Subcutaneous adipose tissue (tissue), 4 donors: ENCODE data around the gene PSMA3. TPM values are rescaled to one million over a fixed set of nuclear protein-coding genes. Genes with fewer than 3 reads are reported as not detected.

Experiments used
- total RNA-seq, 4 donors: library from RNA; depleted of rRNA; stranded (reverse); fragments of >200 nt; gene quantifications; one replicate each; pipeline ENCODE4 v1.1.0, GENCODE V29; 2016
- TF ChIP-seq, protein P1 (sequence below): fragments of 450-650 bp; IDR thresholded peaks from one replicate; pipeline ENCODE4 v1.5.1; 2016; ENCODE audit warnings: low read depth, mild to moderate bottlenecking, control low read depth, antibody characterized with exemption, moderate library complexity

The PSMA3 gene
- total RNA-seq, 4 donors from 2014 or later: 92.3 to 212 (median 95.7) TPM

DNA sequence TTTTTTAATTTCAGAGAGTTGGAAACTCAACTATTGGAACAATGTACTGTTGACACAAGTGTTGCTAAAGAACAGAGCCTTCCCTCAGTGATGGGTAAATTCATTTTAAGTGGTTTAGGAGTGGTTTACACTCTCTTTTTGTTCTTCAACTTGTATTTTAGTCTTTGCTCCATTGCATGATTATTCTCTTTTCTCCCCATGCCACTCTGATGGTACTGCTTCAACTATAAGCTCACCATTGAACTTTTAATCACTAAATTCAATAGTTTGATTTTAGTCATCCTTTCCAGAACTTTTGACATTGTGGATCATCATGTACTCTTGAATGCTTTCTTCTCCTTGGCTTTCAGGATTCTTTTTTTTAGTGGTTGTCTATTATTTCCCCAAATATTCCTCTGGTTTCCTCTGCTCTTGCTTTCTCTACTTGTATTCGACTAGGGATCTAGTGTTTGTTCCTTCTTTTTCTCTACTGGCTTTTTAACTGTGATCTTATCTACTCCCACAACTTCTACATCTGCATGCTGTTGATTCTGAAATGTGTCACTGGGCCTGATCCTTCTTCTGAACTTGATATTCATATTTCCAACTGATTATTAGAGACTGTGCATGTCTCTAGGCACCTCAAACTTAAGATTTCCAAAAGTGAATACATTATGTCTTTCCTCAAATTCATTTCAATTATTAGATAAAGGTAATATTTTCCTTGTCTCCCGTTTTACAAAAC is 29.3 kb upstream of the PSMA3 start:
- TF ChIP-seq, protein P1, sequence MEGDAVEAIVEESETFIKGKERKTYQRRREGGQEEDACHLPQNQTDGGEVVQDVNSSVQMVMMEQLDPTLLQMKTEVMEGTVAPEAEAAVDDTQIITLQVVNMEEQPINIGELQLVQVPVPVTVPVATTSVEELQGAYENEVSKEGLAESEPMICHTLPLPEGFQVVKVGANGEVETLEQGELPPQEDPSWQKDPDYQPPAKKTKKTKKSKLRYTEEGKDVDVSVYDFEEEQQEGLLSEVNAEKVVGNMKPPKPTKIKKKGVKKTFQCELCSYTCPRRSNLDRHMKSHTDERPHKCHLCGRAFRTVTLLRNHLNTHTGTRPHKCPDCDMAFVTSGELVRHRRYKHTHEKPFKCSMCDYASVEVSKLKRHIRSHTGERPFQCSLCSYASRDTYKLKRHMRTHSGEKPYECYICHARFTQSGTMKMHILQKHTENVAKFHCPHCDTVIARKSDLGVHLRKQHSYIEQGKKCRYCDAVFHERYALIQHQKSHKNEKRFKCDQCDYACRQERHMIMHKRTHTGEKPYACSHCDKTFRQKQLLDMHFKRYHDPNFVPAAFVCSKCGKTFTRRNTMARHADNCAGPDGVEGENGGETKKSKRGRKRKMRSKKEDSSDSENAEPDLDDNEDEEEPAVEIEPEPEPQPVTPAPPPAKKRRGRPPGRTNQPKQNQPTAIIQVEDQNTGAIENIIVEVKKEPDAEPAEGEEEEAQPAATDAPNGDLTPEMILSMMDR: no peak

DNA sequence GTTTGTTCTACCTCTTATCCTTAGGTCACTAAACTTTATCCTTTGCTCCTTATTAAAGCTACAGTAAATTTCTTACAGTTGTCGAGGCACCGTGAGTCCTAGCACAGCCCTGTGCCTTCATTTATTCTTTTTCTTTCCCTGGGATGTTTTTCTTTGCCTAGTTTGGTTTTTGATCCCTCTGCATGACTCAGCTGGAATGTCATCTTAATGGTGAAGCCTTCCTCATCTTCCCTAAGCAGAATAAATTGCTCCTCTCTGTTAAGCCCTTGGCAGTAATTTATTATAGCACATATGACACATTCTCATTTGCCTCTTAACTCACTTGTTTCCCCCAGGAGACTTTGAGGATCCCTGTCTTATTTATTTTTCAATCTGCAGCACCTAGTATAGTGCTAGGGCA is 28.1 kb upstream of the PSMA3 start:
- TF ChIP-seq, protein P1: no peak

DNA sequence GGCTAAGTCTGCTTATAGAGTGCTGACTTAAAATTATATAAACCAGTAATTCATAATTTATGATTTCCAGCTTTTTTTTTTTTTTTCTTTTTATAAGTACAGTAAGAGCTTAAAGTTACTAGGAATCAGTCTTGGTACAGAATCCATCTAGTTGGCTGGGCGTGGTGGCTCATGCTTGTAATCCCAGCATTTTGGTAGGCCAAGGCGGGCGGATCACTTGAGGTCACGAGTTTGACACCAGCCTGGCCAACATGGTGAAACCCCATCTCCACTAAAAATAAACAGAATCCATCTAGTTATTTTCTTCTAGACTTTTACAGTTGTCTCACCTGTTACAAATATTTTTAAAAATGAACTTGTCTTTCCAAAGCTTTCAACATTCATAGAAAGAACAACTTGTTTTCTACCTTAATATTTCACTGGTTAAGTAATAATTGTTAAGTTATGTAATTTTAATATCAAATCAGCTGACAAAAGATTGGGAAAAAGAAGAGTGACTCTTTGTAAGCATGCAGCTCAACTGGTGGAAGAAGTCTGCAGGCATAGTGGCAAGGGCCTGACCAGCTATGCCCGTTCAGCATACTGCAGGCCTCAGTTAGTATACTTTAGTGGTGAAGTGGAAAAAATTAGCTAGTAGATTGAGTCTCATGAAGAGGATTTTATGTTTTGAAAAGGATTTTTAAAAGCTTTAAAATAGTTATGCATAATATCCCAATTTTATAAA is 17.4 kb upstream of the PSMA3 start:
- TF ChIP-seq, protein P1: no peak

DNA sequence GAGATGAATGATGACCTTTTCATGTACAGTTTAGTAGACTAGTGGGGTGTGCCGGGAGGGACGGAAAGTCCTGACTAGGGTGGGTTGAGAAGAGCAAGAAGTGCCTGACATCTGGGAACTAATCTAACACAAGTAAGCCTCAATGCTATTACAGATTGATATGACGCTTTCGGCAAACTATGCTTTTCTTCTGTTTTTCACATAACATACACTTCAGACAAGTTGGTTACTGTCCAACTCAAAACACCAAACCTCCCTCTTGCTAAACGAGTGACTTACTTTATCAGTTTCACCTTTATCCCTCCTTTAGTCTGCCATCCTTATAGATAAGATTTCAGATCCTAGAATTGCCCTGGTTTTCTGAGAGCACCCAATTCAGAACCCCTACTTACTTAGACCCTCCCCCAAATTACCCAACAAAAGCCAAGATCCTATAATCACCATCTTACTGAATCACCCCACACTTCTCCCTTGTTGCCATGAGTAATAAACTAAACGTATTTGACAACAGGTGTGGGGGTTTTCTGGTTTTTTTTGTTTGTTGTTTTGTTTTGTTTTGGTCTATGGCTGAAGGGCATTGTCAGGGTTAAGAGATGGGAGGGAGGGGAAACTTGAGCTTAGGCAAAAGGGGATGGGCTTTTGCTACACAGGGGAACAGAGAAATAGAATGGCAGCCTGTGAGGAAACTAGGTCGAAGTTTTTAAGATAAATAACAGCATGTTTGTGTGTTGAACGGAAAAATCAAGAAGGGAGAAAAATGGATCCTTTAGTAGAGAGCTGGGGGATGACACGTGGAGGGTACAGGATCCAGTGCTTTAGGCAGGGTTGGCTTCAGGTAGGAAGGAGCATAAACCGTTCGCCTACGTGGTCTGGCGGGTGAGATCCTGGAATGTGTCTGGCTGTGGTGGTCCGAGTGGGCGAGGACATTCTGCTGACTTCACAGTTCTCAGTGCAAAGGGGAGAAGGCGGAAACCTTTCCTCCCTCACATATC is 6.1 kb upstream of the PSMA3 start:
- TF ChIP-seq, protein P1: no peak

DNA sequence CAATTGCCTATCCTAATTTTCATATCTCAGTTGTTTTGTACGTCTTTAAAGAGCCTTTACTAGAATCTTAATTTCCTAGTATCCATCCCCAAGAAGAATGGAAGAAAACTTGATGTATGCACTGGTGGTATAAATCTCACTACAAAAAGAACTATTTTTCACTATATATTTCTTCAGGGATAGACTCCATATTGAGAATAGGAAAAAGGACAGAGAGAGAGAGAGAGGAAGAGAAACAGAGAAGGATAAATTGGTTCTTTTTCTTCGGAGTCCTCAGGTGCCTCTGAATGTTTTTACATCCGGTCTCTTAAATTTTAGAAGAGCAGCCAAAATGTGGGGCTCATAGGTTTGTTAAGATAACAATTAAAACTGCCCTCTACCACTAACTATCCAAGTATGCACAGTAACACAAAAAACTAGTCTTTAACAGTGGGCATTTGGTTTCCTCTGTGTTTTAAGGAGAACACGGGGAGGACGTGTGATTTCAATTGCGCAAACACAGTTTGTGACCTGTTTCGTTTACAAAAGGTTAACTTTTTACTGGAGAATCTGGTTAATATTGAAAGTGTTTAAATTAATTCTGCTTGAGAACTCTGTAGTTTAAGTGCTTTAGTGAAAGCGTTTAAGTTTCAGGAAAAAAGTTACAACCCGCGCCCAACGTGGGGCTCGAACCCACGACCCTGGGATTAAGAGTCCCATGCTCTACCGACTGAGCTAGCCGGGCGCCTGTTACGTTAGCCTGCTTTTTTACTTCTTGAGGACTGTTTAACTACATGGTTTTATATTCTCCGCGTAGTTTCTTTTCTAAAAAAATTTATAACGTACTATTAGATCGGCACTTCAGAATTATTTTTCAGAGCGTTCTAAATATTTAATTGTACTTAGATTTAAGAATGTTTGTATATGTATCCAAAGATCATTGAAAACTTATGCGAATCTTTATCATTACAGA is 5.1 kb upstream of the PSMA3 start:
- TF ChIP-seq, protein P1: no peak

DNA sequence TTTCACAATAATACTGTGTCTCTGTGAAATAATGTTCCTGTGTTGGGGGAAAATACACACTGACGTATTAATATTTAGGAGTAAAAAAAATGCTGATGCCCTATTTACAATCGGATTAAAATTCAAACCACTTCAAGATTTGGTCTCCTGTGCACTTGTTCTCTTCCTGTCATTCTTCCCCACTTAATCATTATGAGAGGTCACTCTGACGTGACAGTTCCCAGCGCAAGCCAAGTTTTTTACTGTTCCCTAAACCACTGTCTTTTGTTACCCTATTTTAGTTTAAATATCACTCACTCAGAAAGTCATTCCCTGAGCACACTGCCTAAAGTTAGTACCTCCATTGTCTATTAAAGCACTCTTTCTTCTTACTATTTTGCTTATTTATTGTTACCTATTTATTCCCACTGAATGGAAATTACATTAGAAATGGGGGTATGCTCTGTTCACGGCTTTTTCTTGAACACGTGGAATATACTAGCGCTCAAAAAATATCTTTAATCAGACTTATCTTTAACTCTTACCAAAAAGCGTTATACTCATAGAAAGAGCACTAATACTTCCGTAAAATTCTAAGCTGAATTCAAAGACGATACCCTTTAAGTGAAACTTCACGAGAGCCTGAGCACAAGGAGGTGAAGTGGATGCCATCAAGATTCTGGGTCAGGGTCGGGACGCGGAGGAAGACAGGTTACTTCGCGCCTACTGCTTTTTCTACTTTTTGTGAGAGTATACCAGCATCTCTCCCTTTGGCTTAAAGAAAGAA is 670 bp upstream of the PSMA3 start:
- TF ChIP-seq, protein P1: no peak
